OCI-M2 (cell line): Measurements from ENCODE around the gene ATP6V0B.

Experiments used
- DNase-seq: peaks from one replicate; lab custom pipeline; 2025; ENCODE audit not compliant: unreplicated experiment; lab: John Stamatoyannopoulos, UW

The ATP6V0B gene

GRCh38 chr1:44000122-44000665, 25.4 kb downstream of the ATP6V0B start:
- DNase-seq: no peak

GRCh38 chr1:44002165-44002564, 27.4 kb downstream of the ATP6V0B start:
- DNase-seq: no peak

- no peak for DNase-seq
These were observed 27.9 kb downstream of the ATP6V0B start for GRCh38 chr1:44002606-44003157.

GRCh38 chr1:44008259-44008658, 33.5 kb downstream of the ATP6V0B start:
- no peak for DNase-seq

GRCh38 chr1:44010935-44011471, 36.2 kb downstream of the ATP6V0B start:
- no peak for DNase-seq

GRCh38 chr1:44012404-44012803, 37.6 kb downstream of the ATP6V0B start:
- no peak for DNase-seq

- no peak for DNase-seq
These were observed 38.3 kb downstream of the ATP6V0B start for GRCh38 chr1:44012941-44013609.

- no peak for DNase-seq
These were observed 39.2 kb downstream of the ATP6V0B start for GRCh38 chr1:44013949-44014348.

GRCh38 chr1:44014365-44015104, 39.8 kb downstream of the ATP6V0B start:
- DNase-seq: no peak

- no peak for DNase-seq
These were observed 40.4 kb downstream of the ATP6V0B start for GRCh38 chr1:44015206-44015605.

- no peak for DNase-seq
These were observed 41.5 kb downstream of the ATP6V0B start for GRCh38 chr1:44016041-44016889.

- no peak for DNase-seq
These were observed 42.2 kb downstream of the ATP6V0B start for GRCh38 chr1:44016890-44017400.

- no peak for DNase-seq
These were observed 44.7 kb downstream of the ATP6V0B start for GRCh38 chr1:44019466-44019948.

- DNase-seq: no peak
These were observed 45.7 kb downstream of the ATP6V0B start for GRCh38 chr1:44020464-44020863.

GRCh38 chr1:44021156-44021555, 46.4 kb downstream of the ATP6V0B start:
- DNase-seq: no peak

GRCh38 chr1:44021581-44022321, 47.0 kb downstream of the ATP6V0B start:
- no peak for DNase-seq

GRCh38 chr1:44024031-44024902, 49.5 kb downstream of the ATP6V0B start:
- no peak for DNase-seq

- DNase-seq: no peak
These were observed 50.3 kb downstream of the ATP6V0B start for GRCh38 chr1:44024903-44025525.
